C4-2B (cell line): ENCODE results near the gene RAP1A.

ENCODE experiments used
- CTCF ChIP-seq: fragments of 450-650 bp; conservative IDR thresholded peaks from 2 replicates; pipeline ENCODE4 v1.5.1; 2017; ENCODE audit warnings: mild to moderate bottlenecking
- ZFX ChIP-seq: fragments of 450-650 bp; IDR thresholded peaks from 2 replicates; pipeline ENCODE4 v1.6.1; 2017

DNA sequence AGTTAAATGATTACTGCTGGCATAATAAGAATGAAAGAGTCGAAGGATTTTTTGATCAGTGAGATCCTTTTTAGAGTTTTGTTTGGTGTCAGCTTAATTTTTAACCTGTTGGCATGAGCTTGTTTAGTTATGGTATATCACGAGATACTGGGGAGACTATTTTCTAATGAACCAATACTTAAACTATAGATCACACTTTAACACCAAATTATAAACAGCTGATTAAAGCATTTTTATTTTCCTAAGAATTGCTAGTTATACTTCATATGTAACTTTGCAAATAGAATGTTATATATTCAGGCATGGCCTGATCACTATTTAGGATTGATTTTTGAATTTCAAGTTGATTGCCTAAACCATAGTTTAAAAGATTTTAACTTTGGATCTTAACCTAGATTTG is 142.1 kb downstream of the RAP1A start:
- no peak for TF ChIP-seq CTCF
- TF ChIP-seq ZFX = no peak
